B cell (primary cell): Measurements from ENCODE around the gene DDX17. TPM values are rescaled to one million over a fixed set of nuclear protein-coding genes. Genes with fewer than 3 reads are reported as not detected.

ENCODE experiments used
- ATAC-seq: fragments of 200-7000 bp; cut with Tn5 transposase; one replicate; pipeline ENCODE4 v1.10.0; 2021; ENCODE audit warnings: low read depth, mild to moderate bottlenecking, moderate number of reproducible peaks, moderate library complexity
- CTCF ChIA-PET: fragments of 350-600 bp; sonication (Branson Sonifier 250); formaldehyde crosslinking; loops from one replicate; lab custom pipeline; 2021; ENCODE audit warnings: antibody characterized with exemption, inconsistent platforms; lab: Charles Lee
- POLR2A ChIA-PET: fragments of 350-600 bp; sonication (Branson Sonifier 250); formaldehyde crosslinking; loops from one replicate; lab custom pipeline; 2021; ENCODE audit warnings: antibody characterized with exemption; lab: Charles Lee
- DNase-seq: peaks from one replicate; pipeline ENCODE4 v3.0.0; 2013
- H2AFZ ChIP-seq: 2 replicates; pipeline ENCODE4 v1.6.1; 2012; ENCODE audit warnings: mild to moderate bottlenecking, low read depth, low read length; ENCODE audit not compliant: insufficient read depth, poor library complexity, severe bottlenecking
- H3K27ac ChIP-seq, 2 donors: 1 replicate in 1 of 2; 2 replicates in 1 of 2; pipeline ENCODE4 v1.5.1; 2012 to 2013; ENCODE audit warnings: low read length in 2 of 2, mild to moderate bottlenecking in 2 of 2, moderate library complexity in 1 of 2
- H3K27me3 ChIP-seq, 4 experiments: fragments of 200-600 bp in 1 of 4; sonication (generic) in 1 of 4; replicated peaks in 1 of 4; 1 replicate in 2 of 4; 2 replicates in 2 of 4; pipeline versions ENCODE4 v1.6.1 to v1.7.0; 2013 to 2016; ENCODE audit warnings: low read length in 3 of 4, mild to moderate bottlenecking in 2 of 4, mixed read lengths in 1 of 4, moderate library complexity in 1 of 4; ENCODE audit not compliant: insufficient read depth in 4 of 4, control insufficient read depth in 3 of 4; ENCODE audit errors: control extremely low read depth in 1 of 4
- H3K36me3 ChIP-seq, 2 experiments: replicated peaks in 1 of 2; 1 replicate in 1 of 2; 2 replicates in 1 of 2; pipeline versions ENCODE4 v1.6.1 to v1.7.1; 2013; ENCODE audit warnings: low read length in 1 of 2; ENCODE audit not compliant: insufficient read depth in 2 of 2, control insufficient read depth in 1 of 2; ENCODE audit errors: control extremely low read depth in 1 of 2, extremely low read depth in 1 of 2
- H3K4me1 ChIP-seq, 2 donors: fragments of 200-600 bp in 1 of 2; sonication (generic) in 1 of 2; 1 replicate in 1 of 2; 2 replicates in 1 of 2; pipeline versions ENCODE4 v1.5.1 to v1.6.1; 2013 to 2017; ENCODE audit warnings: low read length in 2 of 2; ENCODE audit not compliant: control insufficient read depth in 2 of 2, insufficient read depth in 2 of 2
- H3K4me2 ChIP-seq: replicated peaks from 2 replicates; pipeline ENCODE3; 2012; ENCODE audit warnings: mild to moderate bottlenecking, low read depth, low read length; ENCODE audit not compliant: poor library complexity, severe bottlenecking
- H3K4me3 ChIP-seq, 5 experiments: fragments of 200-600 bp in 1 of 5; sonication (generic) in 1 of 5; 1 replicate in 3 of 5; 2 replicates in 2 of 5; pipeline versions ENCODE4 v1.5.1 to v1.7.0; 2011 to 2016; ENCODE audit warnings: low read length in 4 of 5, mild to moderate bottlenecking in 4 of 5, low read depth in 2 of 5, control low read depth in 1 of 5, moderate library complexity in 1 of 5; ENCODE audit not compliant: insufficient read depth in 1 of 5; ENCODE audit errors: control extremely low read depth in 1 of 5, extremely low read depth in 1 of 5
- H3K79me2 ChIP-seq: fragments of 200-600 bp; sonication (generic); one replicate; pipeline ENCODE4 v1.6.0; 2016; ENCODE audit warnings: low read length; ENCODE audit not compliant: control insufficient read depth, insufficient read depth
- H3K9ac ChIP-seq: fragments of 200-600 bp; sonication (generic); 2 replicates; pipeline ENCODE4 v1.6.1; 2017; ENCODE audit warnings: mild to moderate bottlenecking, low read length, moderate library complexity
- H3K9me3 ChIP-seq, 3 donors: one replicate each; pipeline versions ENCODE4 v1.6.1 to v1.7.1; 2013; ENCODE audit warnings: low read length in 2 of 3; ENCODE audit not compliant: control insufficient read depth in 2 of 3, insufficient read depth in 1 of 3; ENCODE audit errors: control extremely low read depth in 1 of 3
- H4K20me1 ChIP-seq: 2 replicates; pipeline ENCODE4 v1.6.0; 2012; ENCODE audit warnings: mild to moderate bottlenecking, low read length; ENCODE audit not compliant: insufficient read depth, control insufficient read depth, poor library complexity, severe bottlenecking
- H3K27ac Mint-ChIP-seq: one replicate; pipeline ENCODE4 v1.8.0; 2021; ENCODE audit warnings: mixed read lengths
- H3K27me3 Mint-ChIP-seq: one replicate; pipeline ENCODE4 v1.8.0; 2021; ENCODE audit warnings: mixed read lengths
- H3K4me1 Mint-ChIP-seq: one replicate; pipeline ENCODE4 v1.8.0; 2021; ENCODE audit warnings: mixed read lengths
- H3K4me3 Mint-ChIP-seq: one replicate; pipeline ENCODE4 v1.8.0; 2021; ENCODE audit warnings: mixed read lengths
- H3K9me3 Mint-ChIP-seq: one replicate; pipeline ENCODE4 v1.8.0; 2022; ENCODE audit warnings: mixed read lengths; ENCODE audit not compliant: insufficient read depth
- CTCF ChIP-seq: fragments of 200-600 bp; IDR thresholded peaks from one replicate; pipeline ENCODE4 v1.8.0; 2022; ENCODE audit warnings: antibody characterized with exemption, mild to moderate bottlenecking
- EZH2 ChIP-seq: IDR thresholded peaks from 2 replicates; pipeline ENCODE4 v1.6.1; 2012; ENCODE audit warnings: borderline replicate concordance, low read depth, mild to moderate bottlenecking, moderate library complexity, low read length; ENCODE audit not compliant: insufficient read depth, poor library complexity, severe bottlenecking
- WGBS: methylation state at CpG from one replicate; pipeline ENCODE4 v1.1.5; 2013; ENCODE audit warnings: missing lambda C conversion rate; ENCODE audit not compliant: insufficient coverage; 5-methylcytosine and 5-hydroxymethylcytosine counted together
- intact Hi-C: fragments of 100-400 bp; cut with micrococcal nuclease; formaldehyde crosslinking; loops from one replicate; pipeline ENCODE4 v1.10.0; 2022
- polyA plus RNA-seq: library from polyadenylated mRNA; depleted of rRNA; stranded (reverse); fragments of >200 nt; gene quantifications from 2 replicates; pipeline ENCODE4 v1.2.3, GENCODE V29; 2012
- total RNA-seq, 2 donors: library from RNA; stranded (reverse); fragments of 120-200 nt in 1 of 2; gene quantifications; 1 replicate in 1 of 2; 2 replicates in 1 of 2; pipeline versions ENCODE4 v1.2.3 to v1.2.4, GENCODE V29; 2013 to 2022

DDX17 gene
- total and polyA plus RNA-seq, 2 donors (not counting 1 experiment from before 2014, with no cell fraction given) = 754 to 936 TPM

- H3K27ac ChIP-seq = no peak overlapping the region
- ChIA-PET POLR2A (no interaction called here), CTCF (interaction anchor here (0.9 kb wide), 1 partner anchor 129 kb away, joined by 3 read pairs; no protein-coding TSS in a partner anchor)
- H3K9me3 ChIP-seq = no peaks in the 10 kb centered on the region
- ATAC-seq = no peak
- Mint-ChIP-seq H3K9me3 (no peaks in the 10 kb centered on the region), H3K4me3 (no peak overlapping the region), H3K27me3 (peaks cover 31% of the 10 kb centered on the region), H3K27ac (peak overlapping the region; percentile 10), H3K4me1 (no peaks in the 10 kb centered on the region)
- no peak overlapping the region for H3K9ac ChIP-seq
- TF ChIP-seq CTCF (no peak), EZH2 (no peak)
- H3K4me2 ChIP-seq = no peak overlapping the region
- intact Hi-C loops = no loop called here
- no peak overlapping the region for H2AFZ ChIP-seq
- H3K4me1 ChIP-seq = no peaks in the 10 kb centered on the region
- 94% methylated on average over 13 of the region's 13 CpGs for WGBS
- H3K4me3 ChIP-seq = no peak overlapping the region
- no peak for DNase-seq
- H3K79me2 ChIP-seq = no peaks in the 10 kb centered on the region
- H4K20me1 ChIP-seq = no peaks in the 10 kb centered on the region
- H3K27me3 ChIP-seq = peaks cover 0 to 3% (median 0%) of the 10 kb centered on the region in 4 experiments
- H3K36me3 ChIP-seq = no peaks in the 10 kb centered on the region
These were observed 63.0 kb downstream of the DDX17 start for GRCh38 chr22:38442967-38443627.

- CTCF ChIA-PET = no interaction called here
- no peaks in the 10 kb centered on the region for H3K9me3 ChIP-seq
- DNase-seq (no peak), ATAC-seq (no peak)
- H3K27ac Mint-ChIP-seq = no peak overlapping the region
- H3K9me3 Mint-ChIP-seq = no peaks in the 10 kb centered on the region
- no peak for TF ChIP-seq EZH2
- TF ChIP-seq CTCF = no peak
- intact Hi-C loops = no loop called here
- H3K4me2 ChIP-seq = no peak overlapping the region
- POLR2A ChIA-PET = interaction anchor here (0.7 kb wide), 1 partner anchor 1681 kb away, joined by 5 read pairs; no protein-coding TSS in a partner anchor
- no peaks in the 10 kb centered on the region for H3K36me3 ChIP-seq
- H3K27ac ChIP-seq = no peak overlapping the region
- H3K79me2 ChIP-seq = no peaks in the 10 kb centered on the region
- H3K27me3 ChIP-seq = peaks cover 0 to 3% (median 0%) of the 10 kb centered on the region in 4 experiments
- no peaks in the 10 kb centered on the region for H4K20me1 ChIP-seq
- H3K4me3 Mint-ChIP-seq = no peak overlapping the region
- H3K9ac ChIP-seq = no peak overlapping the region
- 77% methylated on average over 10 of the region's 16 CpGs for WGBS
- no peak overlapping the region for H3K4me3 ChIP-seq
- H3K27me3 Mint-ChIP-seq = peaks cover 31% of the 10 kb centered on the region
- no peaks in the 10 kb centered on the region for H3K4me1 ChIP-seq
- no peak overlapping the region for H2AFZ ChIP-seq
- H3K4me1 Mint-ChIP-seq = no peaks in the 10 kb centered on the region
These were observed 64.4 kb downstream of the DDX17 start for GRCh38 chr22:38441620-38442287.
